Ovary (tissue), 9 donors: ENCODE data around the gene OR52W1. TPM values are rescaled to one million over a fixed set of nuclear protein-coding genes. Genes with fewer than 3 reads are reported as not detected.

Experiments used
- DNase-seq, 5 donors: peaks; one replicate each; pipeline ENCODE4 v3.0.0-alpha.2; 2019 to 2020
- H3K27ac ChIP-seq, 2 donors: fragments of 200-600 bp; one replicate each; pipeline versions ENCODE4 v1.5.1 to v1.8.0; 2019 to 2022
- H3K27me3 ChIP-seq: fragments of 200-600 bp; one replicate; pipeline ENCODE4 v1.8.0; 2022
- H3K36me3 ChIP-seq: fragments of 200-600 bp; sonication (generic); one replicate; pipeline ENCODE4 v1.5.1; 2019
- H3K4me1 ChIP-seq: one replicate; pipeline ENCODE4 v1.8.1; 2013; ENCODE audit warnings: mild to moderate bottlenecking, moderate library complexity; ENCODE audit not compliant: insufficient read depth
- H3K4me3 ChIP-seq: fragments of 200-600 bp; sonication (generic); one replicate; pipeline ENCODE4 v1.5.1; 2017
- H3K9me3 ChIP-seq, 2 donors: fragments of 200-600 bp in 1 of 2; sonication (generic) in 1 of 2; one replicate each; pipeline versions ENCODE4 v1.5.1 to v1.8.1; 2013 to 2019; ENCODE audit warnings: mild to moderate bottlenecking in 1 of 2, moderate library complexity in 1 of 2
- CTCF ChIP-seq, 3 donors: fragments of 450-650 bp in 2 of 3; fragments of 200-600 bp in 1 of 3; IDR thresholded peaks; one replicate each; pipeline versions ENCODE4 v1.5.1 to v1.8.0; 2016 to 2022; ENCODE audit warnings: antibody characterized with exemption in 3 of 3, mild to moderate bottlenecking in 1 of 3
- EP300 ChIP-seq: sonication (generic); formaldehyde crosslinking; IDR thresholded peaks from one replicate; pipeline ENCODE4 v1.6.1; 2017; ENCODE audit warnings: antibody characterized with exemption
- POLR2A ChIP-seq: fragments of 450-650 bp; IDR thresholded peaks from one replicate; pipeline ENCODE4 v1.6.1; 2017; ENCODE audit warnings: antibody characterized with exemption, mild to moderate bottlenecking, moderate library complexity
- WGBS, 3 donors: extraction: QIAGEN DNeasy Blood & Tissue Kit in 1 of 3; methylation state at CpG; one replicate each; pipeline versions ENCODE4 v1.1.5 to v1.1.7; 2013 to 2017; 5-methylcytosine and 5-hydroxymethylcytosine counted together
- intact Hi-C, 4 donors: fragments of 100-400 bp; cut with DNase I; formaldehyde crosslinking; loops; one replicate each; pipeline versions ENCODE4 v1.11.0 to v1.15.1; 2022 to 2023
- polyA plus RNA-seq, 2 donors: library from polyadenylated mRNA; stranded (reverse); fragments of 200-250 nt in 1 of 2; fragments of 350-450 nt in 1 of 2; fragmentation: Illumina TruSeq in 1 of 2; extraction: RNeasy Lipid Tissue Mini Kit (QIAGEN cat#74804) in 1 of 2; gene quantifications; one replicate each; pipeline ENCODE4 v1.2.3, GENCODE V29; 2013 to 2014
- total RNA-seq, 7 donors: library from RNA; depleted of rRNA in 2 of 7; stranded (reverse); fragments of >200 nt in 2 of 7; fragmentation: NEBNext Ultra II Directional in 3 of 7; extraction: Animal tissue kit (Norgen Biotek cat#: 25700) in 3 of 7; gene quantifications; one replicate each; pipeline versions ENCODE4 v1.1.0 to v1.2.4, GENCODE V29; 2016 to 2023
- donor health status: DM: no; HTN: no; CAD: no; lungs with moderate emphysema.
- donor health status: DM: no; HTN: no; CAD: no.
- donor health status: Bipolar disorder and iron deficiency.
- donor health status: DM: yes; HTN: yes; CAD: no.
- donor health status: DM: no; HTN: no; CAD: no.
- donor health status: DM: yes; HTN: yes; CAD: no.

The OR52W1 gene
- total and polyA plus RNA-seq, 9 donors: not detected

GRCh38 chr11:6233984-6234386, 35.0 kb downstream of the OR52W1 start:
- intact Hi-C loops: loop anchor here in 2 of 4 donors (10.0 kb wide), 2 partner anchors 91 to 241 kb away; partner anchors contain the start of genes CAVIN3 (in 1 of the 2) and TRIM3 (in 1 of the 2)
- WGBS, 3 donors: 0 to 1% (median 1%) methylated on average over 10 of the region's 10 CpGs

GRCh38 chr11:6234387-6235107, 35.5 kb downstream of the OR52W1 start, which contains the start of gene FHIP1B:
Gene FHIP1B (minus strand): TSS chr11:6234636. CDS start chr11:6224516, 10,120 bp downstream.
- peak; percentile 61 for TF ChIP-seq POLR2A
- TF ChIP-seq CTCF (IDR thresholded peaks at IDR 0.05): no peak
- peaks cover 4% of the 10 kb centered on the region for H3K4me1 ChIP-seq
- 0 to 1% (median 0%) methylated on average over 62 of the region's 62 CpGs for whole genome bisulfite sequencing, 3 donors
- no peaks in the 10 kb centered on the region for H3K36me3 ChIP-seq
- no peaks in the 10 kb centered on the region for H3K9me3 ChIP-seq
- H3K27me3 ChIP-seq: no peaks in the 10 kb centered on the region
- peak within 1 kb of the TSS; percentile 88 for H3K4me3 ChIP-seq
- peak; percentile 99 to 100 (median 99) for DNase-seq
- intact Hi-C loops: loop anchor here in 2 of 4 donors (5.0 to 10.0 kb wide), 3 partner anchors 90 to 373 kb away; partner anchors contain the start of genes CAVIN3 (in 1 of the 2) and TRIM3 (in 1 of the 2)
- peak within 1 kb of the TSS; percentile 53 to 82 for H3K27ac ChIP-seq

More at GRCh38 chr11:6233984-6234386, 35.0 kb downstream of the OR52W1 start:
- no peak for TF ChIP-seq CTCF (IDR thresholded peaks at IDR 0.05)
- no peak for TF ChIP-seq POLR2A
- TF ChIP-seq EP300: no peak
- peak overlapping the region; percentile 53 to 72 for H3K27ac ChIP-seq
- H3K9me3 ChIP-seq: no peaks in the 10 kb centered on the region
- H3K27me3 ChIP-seq: no peaks in the 10 kb centered on the region
- H3K4me3 ChIP-seq: peak overlapping the region; percentile 88
- peak in 1 of 5 donors; percentile 24 for DNase-seq
- no peaks in the 10 kb centered on the region for H3K36me3 ChIP-seq
- H3K4me1 ChIP-seq: peaks cover 4% of the 10 kb centered on the region

GRCh38 chr11:6237266-6237665, 38.2 kb downstream of the OR52W1 start:
- no peaks in the 10 kb centered on the region for H3K9me3 ChIP-seq
- WGBS, 3 donors: 81 to 89% (median 87%) methylated on average over 4 of the region's 4 CpGs
- no peak overlapping the region for H3K4me3 ChIP-seq
- no peaks in the 10 kb centered on the region for H3K36me3 ChIP-seq
- H3K27me3 ChIP-seq: no peaks in the 10 kb centered on the region
- DNase-seq: no peak
- H3K27ac ChIP-seq: no peak overlapping the region
- no peak for TF ChIP-seq EP300
- no peak for TF ChIP-seq POLR2A
- no peak for TF ChIP-seq CTCF (IDR thresholded peaks at IDR 0.05)
- intact Hi-C loops: loop anchor here in 2 of 4 donors (5.0 to 10.0 kb wide), 3 partner anchors 88 to 370 kb away; partner anchors contain the start of genes CAVIN3 (in 1 of the 2) and TRIM3 (in 1 of the 2)
- peaks cover 4% of the 10 kb centered on the region for H3K4me1 ChIP-seq

GRCh38 chr11:6237761-6238302, 38.8 kb downstream of the OR52W1 start:
- Histone ChIP-seq H3K27me3 (no peaks in the 10 kb centered on the region), H3K27ac (no peak overlapping the region), H3K36me3 (no peaks in the 10 kb centered on the region), H3K9me3 (no peaks in the 10 kb centered on the region), H3K4me3 (no peak overlapping the region), H3K4me1 (peaks cover 4% of the 10 kb centered on the region)
- 82 to 89% (median 89%) methylated on average over 5 of the region's 5 CpGs for WGBS, 3 donors
- no peak for DNase-seq
- intact Hi-C loops: loop anchor here in 2 of 4 donors (5.0 to 10.0 kb wide), 3 partner anchors 87 to 369 kb away; partner anchors contain the start of genes CAVIN3 (in 1 of the 2) and TRIM3 (in 1 of the 2)
- TF ChIP-seq CTCF (IDR thresholded peaks at IDR 0.05): no peak
